Measurements from ENCODE around the gene NEU4. TPM values are rescaled to one million over a fixed set of nuclear protein-coding genes. Genes with fewer than 3 reads are reported as not detected.
A peak's percentile ranks its signal among the peaks of the same experiment; 100 is the strongest.

Gene NEU4
- total and polyA plus RNA-seq, 11 donors: 0.07 to 1.4 (median 0.45) TPM; not detected in 4

DNA sequence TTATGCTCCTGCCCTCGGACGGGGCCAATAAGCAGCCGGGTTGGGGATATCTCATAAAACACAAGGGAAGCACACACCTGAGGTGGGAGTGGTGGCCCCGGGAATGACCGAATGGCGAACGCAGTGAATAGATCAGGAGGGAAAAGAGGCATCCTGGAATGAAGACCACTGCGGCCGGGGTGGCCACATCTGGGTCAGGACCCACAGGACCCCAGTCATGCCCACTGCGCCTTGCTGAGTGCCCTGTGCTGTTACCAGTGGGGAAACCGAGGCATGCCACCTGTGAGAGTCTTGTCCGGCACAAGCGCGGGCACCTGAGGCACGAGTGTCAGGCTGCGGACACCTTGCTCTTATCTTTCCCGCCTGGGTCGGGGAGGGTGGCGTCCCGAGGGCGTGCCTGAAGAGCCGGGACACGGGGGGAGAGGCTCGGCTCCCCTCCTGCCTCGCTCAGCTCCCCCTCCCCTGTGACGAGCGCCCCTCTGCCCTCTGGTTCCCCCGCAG, 48.1 kb downstream of the NEU4 start:
- Histone ChIP-seq H3K4me1 (peaks cover 4 to 47% (median 28%) of the 10 kb centered on the region in 12 donors), H3K9me3 (no peaks in the 10 kb centered on the region), H3K36me3 (no peaks in the 10 kb centered on the region), H3K27ac (no peak overlapping the region), H3K4me3 (peak overlapping the region in 1 of 12 donors; percentile 48), H3K27me3 (peaks cover 0 to 7% (median 0%) of the 10 kb centered on the region in 9 donors)
- ATAC-seq (no peak), DNase-seq (peak in 2 of 5 donors; percentile 24 to 60)
- 84 to 92% (median 88%) methylated on average over 26 to 28 of the region's 28 CpGs for WGBS, 4 donors
- intact Hi-C loops (cut with DNase I): loop anchor here in 1 of 10 donors (5.0 kb wide), 1 partner anchor 45 kb away; no protein-coding TSS in a partner anchor
- TF ChIP-seq POLR2A (IDR thresholded peaks at IDR 0.05): no peak
- TF ChIP-seq, protein P1, sequence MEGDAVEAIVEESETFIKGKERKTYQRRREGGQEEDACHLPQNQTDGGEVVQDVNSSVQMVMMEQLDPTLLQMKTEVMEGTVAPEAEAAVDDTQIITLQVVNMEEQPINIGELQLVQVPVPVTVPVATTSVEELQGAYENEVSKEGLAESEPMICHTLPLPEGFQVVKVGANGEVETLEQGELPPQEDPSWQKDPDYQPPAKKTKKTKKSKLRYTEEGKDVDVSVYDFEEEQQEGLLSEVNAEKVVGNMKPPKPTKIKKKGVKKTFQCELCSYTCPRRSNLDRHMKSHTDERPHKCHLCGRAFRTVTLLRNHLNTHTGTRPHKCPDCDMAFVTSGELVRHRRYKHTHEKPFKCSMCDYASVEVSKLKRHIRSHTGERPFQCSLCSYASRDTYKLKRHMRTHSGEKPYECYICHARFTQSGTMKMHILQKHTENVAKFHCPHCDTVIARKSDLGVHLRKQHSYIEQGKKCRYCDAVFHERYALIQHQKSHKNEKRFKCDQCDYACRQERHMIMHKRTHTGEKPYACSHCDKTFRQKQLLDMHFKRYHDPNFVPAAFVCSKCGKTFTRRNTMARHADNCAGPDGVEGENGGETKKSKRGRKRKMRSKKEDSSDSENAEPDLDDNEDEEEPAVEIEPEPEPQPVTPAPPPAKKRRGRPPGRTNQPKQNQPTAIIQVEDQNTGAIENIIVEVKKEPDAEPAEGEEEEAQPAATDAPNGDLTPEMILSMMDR (IDR thresholded peaks at IDR 0.05): no peak

GRCh38 chr2:241857572-241858121, 48.7 kb downstream of the NEU4 start:
- DNase-seq (peak in 2 of 5 donors; percentile 24 to 48), ATAC-seq (no peak)
- H3K27ac ChIP-seq: peak overlapping the region in 2 of 12 donors; percentile 94 to 95
- peaks cover 4 to 47% (median 28%) of the 10 kb centered on the region in 12 donors for H3K4me1 ChIP-seq
- 84 to 88% (median 87%) methylated on average over 15 to 18 of the region's 18 CpGs for WGBS, 4 donors
- peak overlapping the region in 1 of 12 donors; percentile 48 for H3K4me3 ChIP-seq
- H3K36me3 ChIP-seq: no peaks in the 10 kb centered on the region
- no peaks in the 10 kb centered on the region for H3K9me3 ChIP-seq
- TF ChIP-seq POLR2A (IDR thresholded peaks at IDR 0.05): no peak
- TF ChIP-seq, protein P1 (IDR thresholded peaks at IDR 0.05): no peak
- intact Hi-C loops (cut with DNase I): loop anchor here in 1 of 10 donors (5.0 kb wide), 1 partner anchor 45 kb away; no protein-coding TSS in a partner anchor
- H3K27me3 ChIP-seq: peaks cover 0 to 9% (median under 1%) of the 10 kb centered on the region in 9 donors

GRCh38 chr2:241858206-241859016, 49.4 kb downstream of the NEU4 start, which contains the start of gene PDCD1:
Gene PDCD1 (minus strand): TSS chr2:241858894. CDS start chr2:241858838, 56 bp downstream.
- Histone ChIP-seq H3K36me3 (no peaks in the 10 kb centered on the region), H3K27ac (peak within 1 kb of the TSS; percentile 79 to 98 (median 90)), H3K4me3 (peak within 1 kb of the TSS in 11 of 12 donors; percentile 11 to 50 (median 38)), H3K4me1 (peaks cover 4 to 48% (median 28%) of the 10 kb centered on the region in 12 donors), H3K9me3 (no peaks in the 10 kb centered on the region), H3K27me3 (peaks cover 0 to 16% (median 5%) of the 10 kb centered on the region in 9 donors)
- ATAC-seq: peak in 3 of 4 donors; percentile 6 to 23 (median 8)
- TF ChIP-seq POLR2A (IDR thresholded peaks at IDR 0.05): no peak
- TF ChIP-seq, protein P1 (IDR thresholded peaks at IDR 0.05): no peak
- WGBS, 4 donors: 59 to 78% (median 70%) methylated on average over 14 to 28 of the region's 28 CpGs
- intact Hi-C loops (cut with DNase I): loop anchor here in 1 of 10 donors (5.0 kb wide), 1 partner anchor 46 kb away; no protein-coding TSS in a partner anchor
- peak in 4 of 5 donors; percentile 19 to 69 (median 43) for DNase-seq

All from heart left ventricle (tissue), 16 donors.